Dermis lymphatic vessel endothelial cell (primary cell): ENCODE results near the gene DNAJB5. TPM values are rescaled to one million over a fixed set of nuclear protein-coding genes. Genes with fewer than 3 reads are reported as not detected.

Source experiments
- total RNA-seq: library from RNA; depleted of rRNA; stranded (reverse); fragments of >200 nt; gene quantifications from 2 replicates; pipeline ENCODE4 v1.2.1, GENCODE V29; 2014

The DNAJB5 gene
- 4.1 TPM in 2 replicates for total RNA-seq

GRCh38 chr9:34989003-34989945 is at the start of gene DNAJB5:
Gene DNAJB5 (plus strand): TSS chr9:34989745. CDS start chr9:34990631, 886 bp downstream.

GRCh38 chr9:34957492-34958410 is 31.8 kb upstream of the DNAJB5 start, which contains the start of gene PHF24:
Gene PHF24 (plus strand): TSS chr9:34958285. CDS start chr9:34971299, 13,014 bp downstream.

Other genes starting within 250 kb of the DNAJB5 start
- under 0.01 TPM in 1 of 2 replicates, not detected in the other for gene PHF24, start 31.5 kb upstream of the DNAJB5 start, total RNA-seq
- gene VCP, start 82.9 kb downstream of the DNAJB5 start, total RNA-seq, result 474 and 593 TPM in 2 replicates
- 11.4 and 11.9 TPM in 2 replicates for gene FANCG, start 90.2 kb downstream of the DNAJB5 start, total RNA-seq
- gene PIGO, start 106.8 kb downstream of the DNAJB5 start, total RNA-seq, result 7.2 and 7.3 TPM in 2 replicates
- 159 and 192 TPM in 2 replicates for gene STOML2, start 113.4 kb downstream of the DNAJB5 start, total RNA-seq
- gene ATOSB, start 126.1 kb downstream of the DNAJB5 start, total RNA-seq, result 4.6 and 8.1 TPM in 2 replicates
- gene UNC13B, start 172.3 kb downstream of the DNAJB5 start, total RNA-seq, result 18.7 and 19.9 TPM in 2 replicates